WTC11 (cell line): Measurements from ENCODE around the gene CCDC17. TPM values are rescaled to one million over a fixed set of nuclear protein-coding genes. Genes with fewer than 3 reads are reported as not detected.

Source experiments
- ATAC-seq: fragments of 200-7000 bp; cut with Tn5 transposase; 2 replicates; pipeline ENCODE4 v1.10.0; 2021; ENCODE audit warnings: mild to moderate bottlenecking, moderate library complexity
- CTCF ChIA-PET: fragments of 300-600 bp; sonication (Branson Sonifier 250); formaldehyde crosslinking; loops from one replicate; lab custom pipeline; 2021; ENCODE audit warnings: antibody characterized with exemption; lab: Charles Lee
- POLR2A ChIA-PET: fragments of 350-600 bp; sonication (Branson Sonifier 250); formaldehyde crosslinking; loops from one replicate; lab custom pipeline; 2021; ENCODE audit warnings: antibody characterized with exemption; lab: Charles Lee
- DNase-seq: peaks from one replicate; pipeline ENCODE4 v3.0.0; 2021; ENCODE audit warnings: low spot score
- H3K27ac Mint-ChIP-seq: 2 replicates; pipeline ENCODE4 v1.8.0; 2021; ENCODE audit warnings: mixed read lengths
- H3K27me3 Mint-ChIP-seq: 2 replicates; pipeline ENCODE4 v1.8.0; 2021; ENCODE audit warnings: low read depth, mild to moderate bottlenecking, moderate library complexity, mixed read lengths
- H3K36me3 Mint-ChIP-seq: 2 replicates; pipeline ENCODE4 v1.8.0; 2021; ENCODE audit warnings: mixed read lengths
- H3K4me1 Mint-ChIP-seq: 2 replicates; pipeline ENCODE4 v1.8.0; 2022; ENCODE audit warnings: mixed read lengths
- H3K4me3 Mint-ChIP-seq: 2 replicates; pipeline ENCODE4 v1.8.0; 2021; ENCODE audit warnings: mild to moderate bottlenecking, moderate library complexity, mixed read lengths
- H3K9me3 Mint-ChIP-seq: 2 replicates; pipeline ENCODE4 v1.8.0; 2021; ENCODE audit warnings: mixed read lengths
- CDX4 ChIP-seq: fragments of 250-450 bp; sonication (Bioruptor Pico); IDR thresholded peaks from 2 replicates; pipeline ENCODE4 v1.9.0; 2021; ENCODE audit warnings: moderate library complexity, mild to moderate bottlenecking, inconsistent platforms, borderline replicate concordance
- CTCF ChIP-seq: fragments of 200-600 bp; IDR thresholded peaks from 2 replicates; pipeline ENCODE4 v1.8.0; 2022; ENCODE audit warnings: antibody characterized with exemption
- ELF4 ChIP-seq: sonication (generic); formaldehyde crosslinking; IDR thresholded peaks from 2 replicates; pipeline ENCODE4 v1.8.1; 2022; ENCODE audit warnings: low read depth, mild to moderate bottlenecking, moderate library complexity, missing genetic modification reagents
- ESRRA ChIP-seq: sonication (generic); formaldehyde crosslinking; IDR thresholded peaks from 2 replicates; pipeline ENCODE4 v1.8.1; 2022; ENCODE audit warnings: mild to moderate bottlenecking, missing genetic modification reagents, borderline replicate concordance
- FOXJ3 ChIP-seq: sonication (generic); formaldehyde crosslinking; IDR thresholded peaks from 2 replicates; pipeline ENCODE4 v1.9.0; 2021; ENCODE audit warnings: missing genetic modification reagents, mild to moderate bottlenecking, borderline replicate concordance
- FOXP1 ChIP-seq: sonication (generic); formaldehyde crosslinking; IDR thresholded peaks from 2 replicates; pipeline ENCODE4 v1.8.0; 2022; ENCODE audit warnings: missing genetic modification reagents, mild to moderate bottlenecking, moderate library complexity, borderline replicate concordance
- MAX ChIP-seq: sonication (generic); formaldehyde crosslinking; IDR thresholded peaks from 2 replicates; pipeline ENCODE4 v1.8.0; 2022; ENCODE audit warnings: mild to moderate bottlenecking, missing genetic modification reagents
- MXD4 ChIP-seq: fragments of 250-450 bp; sonication (Bioruptor Pico); IDR thresholded peaks from 2 replicates; pipeline ENCODE4 v1.8.0; 2021; ENCODE audit warnings: mild to moderate bottlenecking, moderate library complexity, borderline replicate concordance
- NFYB ChIP-seq: sonication (generic); formaldehyde crosslinking; conservative IDR thresholded peaks from 2 replicates; pipeline ENCODE4 v1.8.0; 2022; ENCODE audit warnings: low read depth, missing genetic modification reagents
- NR2C2 ChIP-seq: sonication (generic); formaldehyde crosslinking; IDR thresholded peaks from 2 replicates; pipeline ENCODE4 v1.8.0; 2022; ENCODE audit warnings: mild to moderate bottlenecking, missing genetic modification reagents
- OVOL2 ChIP-seq: fragments of 250-450 bp; sonication (Bioruptor Pico); IDR thresholded peaks from 2 replicates; pipeline ENCODE4 v1.9.0; 2021; ENCODE audit warnings: mild to moderate bottlenecking, borderline replicate concordance
- RELA ChIP-seq: sonication (generic); formaldehyde crosslinking; IDR thresholded peaks from 2 replicates; pipeline ENCODE4 v1.8.1; 2022; ENCODE audit warnings: missing genetic modification reagents, mild to moderate bottlenecking, borderline replicate concordance
- TEAD1 ChIP-seq: sonication (generic); formaldehyde crosslinking; IDR thresholded peaks from 2 replicates; pipeline ENCODE4 v1.8.0; 2022; ENCODE audit warnings: mild to moderate bottlenecking, missing genetic modification reagents
- USF2 ChIP-seq: sonication (generic); formaldehyde crosslinking; IDR thresholded peaks from 2 replicates; pipeline ENCODE4 v1.8.1; 2023; ENCODE audit warnings: mild to moderate bottlenecking, missing genetic modification reagents, moderate library complexity
- ZNF263 ChIP-seq: sonication (generic); formaldehyde crosslinking; IDR thresholded peaks from 2 replicates; pipeline ENCODE4 v1.8.1; 2022; ENCODE audit warnings: low read depth, mild to moderate bottlenecking, moderate library complexity, missing genetic modification reagents
- ZNF512 ChIP-seq: sonication (generic); formaldehyde crosslinking; IDR thresholded peaks from 2 replicates; pipeline ENCODE4 v1.8.1; 2022; ENCODE audit warnings: missing genetic modification reagents, borderline replicate concordance
- ZNF671 ChIP-seq: fragments of 250-450 bp; sonication (Bioruptor Pico); IDR thresholded peaks from 2 replicates; pipeline ENCODE4 v1.8.0; 2021; ENCODE audit warnings: mild to moderate bottlenecking
- total RNA-seq: library from RNA; stranded (reverse); gene quantifications from 3 replicates; pipeline ENCODE4 v1.2.3, GENCODE V29; 2021

CCDC17 gene
- total RNA-seq, 1 experiment from 2014 or later: 3.5 TPM

GRCh38 chr1:45656573-45657226 is 32.8 kb upstream of the CCDC17 start (continued):
- TF ChIP-seq ZNF512 (CRISPR knock-in tag) (no peak), MXD4 (CRISPR knock-in tag) (no peak), TEAD1 (no peak), CDX4 (CRISPR knock-in tag) (no peak), FOXJ3 (CRISPR knock-in tag) (no peak), ZNF671 (no peak), FOXP1 (CRISPR knock-in tag) (no peak), OVOL2 (CRISPR knock-in tag) (no peak), ESRRA (CRISPR knock-in tag) (no peak), RELA (CRISPR knock-in tag) (no peak)

GRCh38 chr1:45654540-45655280 is 30.9 kb upstream of the CCDC17 start:
- ChIA-PET CTCF (no interaction called here), POLR2A (no interaction called here)
- no peak overlapping the region for H3K4me3 Mint-ChIP-seq
- no peak overlapping the region; the same call in 1 of the 2 replicates for H3K27ac Mint-ChIP-seq
- DNase-seq (no peak), ATAC-seq (no peak)
- TF ChIP-seq ZNF263 (CRISPR knock-in tag): no peak
- no peak for TF ChIP-seq NR2C2 (CRISPR knock-in tag)
- no peak for TF ChIP-seq NFYB
- no peak for TF ChIP-seq ELF4
- TF ChIP-seq CTCF: no peak
- no peak for TF ChIP-seq USF2 (CRISPR knock-in tag)
- TF ChIP-seq MAX: no peak
- H3K9me3 Mint-ChIP-seq: no peaks in the 10 kb centered on the region
- no peaks in the 10 kb centered on the region for H3K27me3 Mint-ChIP-seq
- peaks cover 8% of the 10 kb centered on the region; the same call in 1 of the 2 replicates for H3K4me1 Mint-ChIP-seq
- peaks cover 83% of the 10 kb centered on the region for H3K36me3 Mint-ChIP-seq
